Mammary epithelial cell (primary cell): Measurements from ENCODE around the gene NR3C2.

ENCODE experiments used
- CTCF ChIP-seq, 2 donors: IDR thresholded peaks in 1 of 2; conservative IDR thresholded peaks in 1 of 2; 2 replicates each; pipeline ENCODE4 v1.5.1; 2011 to 2012; ENCODE audit warnings: inconsistent platforms in 2 of 2, low read length in 2 of 2, mild to moderate bottlenecking in 2 of 2, control low read depth in 1 of 2, low read depth in 1 of 2; ENCODE audit not compliant: insufficient read depth in 1 of 2; ENCODE audit errors: extremely low read depth in 1 of 2
- EZH2 ChIP-seq: IDR thresholded peaks from 2 replicates; pipeline ENCODE4 v1.6.1; 2012; ENCODE audit warnings: low read length, inconsistent platforms, borderline replicate concordance

DNA sequence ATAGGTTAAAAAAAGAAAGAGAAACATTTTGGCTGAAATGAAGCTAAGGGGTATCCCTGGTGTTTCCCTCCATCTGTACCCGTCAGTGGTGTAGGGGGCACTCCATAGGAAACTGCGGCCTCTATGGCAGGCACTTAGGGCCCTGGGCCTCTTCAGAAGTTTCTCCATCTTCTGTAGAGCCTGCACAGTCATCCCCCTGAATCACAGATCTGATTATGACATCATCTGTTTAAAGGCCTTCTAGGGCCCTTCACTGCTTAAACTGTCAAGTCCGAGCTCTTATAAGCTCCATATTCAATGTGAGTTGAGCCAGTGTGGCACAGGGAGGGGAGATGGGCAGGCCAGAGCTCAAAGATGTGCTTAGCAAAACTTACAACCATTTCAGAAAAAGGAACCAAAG is 241.3 kb downstream of the NR3C2 start:
- TF ChIP-seq CTCF (conservative IDR thresholded peaks at IDR 0.05 in 1 of 2, IDR thresholded peaks at IDR 0.05 in 1 of 2; ENCODE audit: extremely low read depth in 1 of 2, insufficient read depth in 1 of 2, low read depth in 1 of 2, low read length in 2 of 2) (no peak), EZH2 (no peak)
